Measurements from ENCODE around the gene FAM20C. TPM values are rescaled to one million over a fixed set of nuclear protein-coding genes. Genes with fewer than 3 reads are reported as not detected.

Gene FAM20C
- total and polyA plus RNA-seq, 9 donors = 24.0 to 43.0 (median 37.2) TPM

- Histone ChIP-seq H3K27me3 (ENCODE audit: control insufficient read depth, insufficient read depth, low read length) (peaks cover 2% of the 10 kb centered on the region), H3K27ac (ENCODE audit: low read length) (no peak overlapping the region), H3K4me1 (ENCODE audit: control insufficient read depth, insufficient read depth, low read length) (peaks cover 66% of the 10 kb centered on the region), H3K4me3 (ENCODE audit: low read length) (peak overlapping the region; percentile 63), H3K36me3 (ENCODE audit: control insufficient read depth, insufficient read depth, low read length) (peaks cover 29% of the 10 kb centered on the region), H3K9me3 (replicated peaks; ENCODE audit: control insufficient read depth, low read depth, low read length) (no peaks in the 10 kb centered on the region)
- no peak for DNase-seq
- WGBS (ENCODE audit: insufficient coverage) = under 1% methylated on average over 104 of the region's 119 CpGs
Measured at GRCh38 chr7:192701-193480, 520 bp downstream of the FAM20C start.

GRCh38 chr7:193481-194251, 1.3 kb downstream of the FAM20C start:
- Histone ChIP-seq H3K36me3 (ENCODE audit: control insufficient read depth, insufficient read depth, low read length) (peaks cover 37% of the 10 kb centered on the region), H3K4me3 (ENCODE audit: low read length) (peak overlapping the region; percentile 63), H3K9me3 (replicated peaks; ENCODE audit: control insufficient read depth, low read depth, low read length) (no peaks in the 10 kb centered on the region), H3K27me3 (ENCODE audit: control insufficient read depth, insufficient read depth, low read length) (peaks cover 2% of the 10 kb centered on the region), H3K4me1 (ENCODE audit: control insufficient read depth, insufficient read depth, low read length) (peaks cover 69% of the 10 kb centered on the region), H3K27ac (ENCODE audit: low read length) (peak overlapping the region; percentile 15)
- peak; percentile 32 for DNase-seq
- 1% methylated on average over 56 of the region's 57 CpGs for WGBS (ENCODE audit: insufficient coverage)

DNA sequence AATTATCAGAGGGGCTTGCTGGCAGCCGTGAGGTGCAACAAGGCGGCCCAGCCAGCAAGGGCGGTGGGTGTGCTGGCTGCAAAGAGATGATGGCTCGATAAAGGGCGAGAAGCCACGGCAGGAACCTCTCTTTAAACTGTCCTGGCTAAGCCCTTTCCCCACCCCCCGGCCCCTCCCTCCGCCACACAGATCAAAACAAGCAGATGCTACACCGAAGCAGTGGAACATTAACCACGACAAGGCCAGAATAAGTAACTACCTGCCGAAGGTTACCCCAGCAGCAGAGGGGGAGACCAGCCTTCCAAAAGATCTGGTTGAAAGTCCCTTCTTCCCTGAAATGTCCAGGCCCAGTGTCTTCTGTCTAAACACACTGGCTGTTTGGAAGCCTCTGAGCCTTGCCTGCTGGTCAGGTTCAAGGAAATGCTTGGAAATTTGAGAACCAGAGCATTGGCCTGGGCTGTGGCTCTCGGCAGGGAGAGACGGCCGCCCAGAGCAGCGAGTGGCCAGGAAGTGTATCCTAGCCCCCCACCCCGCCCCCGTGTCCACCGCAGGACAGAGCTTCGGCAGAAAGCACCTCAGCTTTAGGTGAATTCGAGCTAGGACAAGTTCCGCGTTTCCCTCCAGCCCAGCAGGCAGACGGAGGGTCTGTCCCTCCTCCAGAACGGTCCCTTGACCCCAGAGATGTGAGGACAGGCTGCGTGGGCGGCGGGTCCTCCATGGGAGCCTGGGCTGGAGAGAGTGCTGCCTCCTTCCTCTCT, 2.1 kb downstream of the FAM20C start:
- DNase-seq = peak; percentile 64
- Histone ChIP-seq H3K36me3 (ENCODE audit: control insufficient read depth, insufficient read depth, low read length) (peaks cover 44% of the 10 kb centered on the region), H3K27ac (ENCODE audit: low read length) (peak overlapping the region; percentile 15), H3K27me3 (ENCODE audit: control insufficient read depth, insufficient read depth, low read length) (peaks cover 2% of the 10 kb centered on the region), H3K4me1 (ENCODE audit: control insufficient read depth, insufficient read depth, low read length) (peaks cover 72% of the 10 kb centered on the region), H3K4me3 (ENCODE audit: low read length) (peak overlapping the region; percentile 63), H3K9me3 (replicated peaks; ENCODE audit: control insufficient read depth, low read depth, low read length) (no peaks in the 10 kb centered on the region)
- 9% methylated on average over 17 of the region's 27 CpGs for WGBS (ENCODE audit: insufficient coverage)

DNA sequence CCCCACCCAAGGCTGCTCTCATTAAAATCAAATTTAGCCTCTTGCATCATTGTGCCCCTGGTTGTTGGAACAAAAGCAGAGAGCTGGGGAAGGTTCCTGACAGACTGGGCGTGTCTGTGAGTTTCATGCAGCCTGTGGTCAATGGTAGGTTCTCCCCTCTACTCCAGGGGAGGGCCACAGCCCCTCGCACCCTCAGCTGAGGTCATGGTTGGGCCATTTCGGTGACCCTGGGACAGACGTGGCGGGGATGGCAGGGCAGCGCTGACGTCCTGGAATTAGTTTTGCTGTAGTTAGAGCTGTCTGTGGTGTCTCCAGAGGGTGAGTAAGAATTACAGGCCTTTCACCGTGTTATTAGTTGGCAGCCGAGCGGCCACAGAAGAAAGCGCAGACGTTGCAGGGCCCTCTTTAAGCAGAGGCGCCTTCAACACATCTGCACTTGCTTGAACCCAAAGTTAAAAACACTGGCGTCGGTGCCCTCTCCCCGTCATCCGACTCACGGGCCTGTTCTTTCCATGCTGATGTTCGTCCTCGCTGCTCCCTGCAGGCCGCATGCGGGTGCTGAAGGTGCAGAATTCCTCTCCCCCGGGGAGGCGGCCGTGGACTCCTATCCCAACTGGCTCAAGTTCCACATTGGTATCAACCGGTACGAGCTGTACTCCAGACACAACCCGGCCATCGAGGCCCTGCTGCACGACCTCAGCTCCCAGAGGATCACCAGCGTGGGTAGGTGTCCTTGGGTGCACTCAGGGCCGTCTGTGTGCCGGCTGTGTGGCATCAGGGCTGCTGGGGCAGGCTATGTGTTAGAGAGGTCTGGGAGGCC, 2.8 kb downstream of the FAM20C start:
- no peak for DNase-seq
- peak overlapping the region; percentile 63 for H3K4me3 ChIP-seq (ENCODE audit: low read length)
- H3K36me3 ChIP-seq (ENCODE audit: control insufficient read depth, insufficient read depth, low read length) = peaks cover 52% of the 10 kb centered on the region
- H3K27ac ChIP-seq (ENCODE audit: low read length) = no peak overlapping the region
- H3K4me1 ChIP-seq (ENCODE audit: control insufficient read depth, insufficient read depth, low read length) = peaks cover 79% of the 10 kb centered on the region
- 67% methylated on average over 26 of the region's 33 CpGs for WGBS (ENCODE audit: insufficient coverage)
- peaks cover 2% of the 10 kb centered on the region for H3K27me3 ChIP-seq (ENCODE audit: control insufficient read depth, insufficient read depth, low read length)
- H3K9me3 ChIP-seq (replicated peaks; ENCODE audit: control insufficient read depth, low read depth, low read length) = no peaks in the 10 kb centered on the region

GRCh38 chr7:195830-196128, 3.4 kb downstream of the FAM20C start:
- no peak for DNase-seq
- Histone ChIP-seq H3K27ac (ENCODE audit: low read length) (no peak overlapping the region), H3K27me3 (ENCODE audit: control insufficient read depth, insufficient read depth, low read length) (peaks cover 2% of the 10 kb centered on the region), H3K9me3 (replicated peaks; ENCODE audit: control insufficient read depth, low read depth, low read length) (no peaks in the 10 kb centered on the region), H3K4me3 (ENCODE audit: low read length) (no peak overlapping the region), H3K36me3 (ENCODE audit: control insufficient read depth, insufficient read depth, low read length) (peaks cover 57% of the 10 kb centered on the region), H3K4me1 (ENCODE audit: control insufficient read depth, insufficient read depth, low read length) (peaks cover 81% of the 10 kb centered on the region)
- WGBS (ENCODE audit: insufficient coverage) = 88% methylated on average over 12 of the region's 19 CpGs

DNA sequence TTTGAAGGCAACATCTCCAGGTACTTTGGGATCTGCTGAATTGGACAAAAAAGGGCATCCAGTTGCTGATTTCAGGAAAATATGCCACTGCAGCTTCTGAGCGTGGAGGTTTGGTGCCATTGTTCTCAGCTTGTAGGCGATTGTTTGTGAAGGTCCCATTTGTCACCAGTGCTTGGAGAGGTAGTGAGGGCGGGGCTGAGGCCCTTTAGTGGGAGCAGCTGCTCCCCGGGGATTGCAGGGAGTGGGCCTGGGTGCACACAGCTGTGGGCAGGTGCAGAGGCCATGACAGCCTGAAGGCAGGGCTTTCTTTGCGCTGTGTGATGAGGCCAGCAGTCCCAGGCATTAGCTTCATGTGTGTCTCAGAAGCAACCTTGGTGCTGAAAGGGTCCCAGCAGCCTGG, 3.9 kb downstream of the FAM20C start:
- H3K36me3 ChIP-seq (ENCODE audit: control insufficient read depth, insufficient read depth, low read length) = peaks cover 61% of the 10 kb centered on the region
- peaks cover 79% of the 10 kb centered on the region for H3K4me1 ChIP-seq (ENCODE audit: control insufficient read depth, insufficient read depth, low read length)
- H3K4me3 ChIP-seq (ENCODE audit: low read length) = no peak overlapping the region
- H3K27ac ChIP-seq (ENCODE audit: low read length) = no peak overlapping the region
- no peak for DNase-seq
- H3K27me3 ChIP-seq (ENCODE audit: control insufficient read depth, insufficient read depth, low read length) = no peaks in the 10 kb centered on the region
- WGBS (ENCODE audit: insufficient coverage) = 85% methylated on average over 5 of the region's 5 CpGs
- H3K9me3 ChIP-seq (replicated peaks; ENCODE audit: control insufficient read depth, low read depth, low read length) = no peaks in the 10 kb centered on the region

DNA sequence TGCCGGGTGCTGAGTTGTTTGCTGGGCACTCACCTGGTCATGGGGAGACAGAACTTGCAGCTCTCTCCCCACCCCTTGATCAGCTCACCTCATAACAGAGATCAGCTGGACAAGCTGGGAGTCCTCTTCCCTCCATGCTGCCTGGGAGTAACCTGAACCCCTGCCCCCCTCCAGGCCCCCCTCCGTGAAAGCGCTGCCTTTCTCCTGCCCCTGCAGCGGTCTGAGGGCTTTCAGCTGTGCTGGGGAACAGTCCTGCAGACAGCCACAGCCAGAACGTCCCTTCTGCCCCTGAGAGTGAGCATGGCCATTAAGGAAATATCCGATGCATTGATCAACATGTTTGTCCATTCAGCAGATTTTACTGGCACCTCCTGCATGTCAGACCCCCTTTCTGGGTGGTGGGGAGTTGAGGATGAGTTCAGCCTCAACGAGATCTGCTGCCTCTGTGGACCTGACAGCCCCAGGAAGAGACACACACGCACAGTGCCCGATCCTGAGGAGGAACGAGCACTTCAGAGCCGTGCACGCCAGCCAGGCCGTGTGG, 4.5 kb downstream of the FAM20C start:
- DNase-seq = no peak
- H3K4me3 ChIP-seq (ENCODE audit: low read length) = no peak overlapping the region
- H3K4me1 ChIP-seq (ENCODE audit: control insufficient read depth, insufficient read depth, low read length) = peaks cover 75% of the 10 kb centered on the region
- no peaks in the 10 kb centered on the region for H3K27me3 ChIP-seq (ENCODE audit: control insufficient read depth, insufficient read depth, low read length)
- no peak overlapping the region for H3K27ac ChIP-seq (ENCODE audit: low read length)
- H3K36me3 ChIP-seq (ENCODE audit: control insufficient read depth, insufficient read depth, low read length) = peaks cover 67% of the 10 kb centered on the region
- WGBS (ENCODE audit: insufficient coverage) = 54% methylated on average over 11 of the region's 13 CpGs
- H3K9me3 ChIP-seq (replicated peaks; ENCODE audit: control insufficient read depth, low read depth, low read length) = no peaks in the 10 kb centered on the region

DNA sequence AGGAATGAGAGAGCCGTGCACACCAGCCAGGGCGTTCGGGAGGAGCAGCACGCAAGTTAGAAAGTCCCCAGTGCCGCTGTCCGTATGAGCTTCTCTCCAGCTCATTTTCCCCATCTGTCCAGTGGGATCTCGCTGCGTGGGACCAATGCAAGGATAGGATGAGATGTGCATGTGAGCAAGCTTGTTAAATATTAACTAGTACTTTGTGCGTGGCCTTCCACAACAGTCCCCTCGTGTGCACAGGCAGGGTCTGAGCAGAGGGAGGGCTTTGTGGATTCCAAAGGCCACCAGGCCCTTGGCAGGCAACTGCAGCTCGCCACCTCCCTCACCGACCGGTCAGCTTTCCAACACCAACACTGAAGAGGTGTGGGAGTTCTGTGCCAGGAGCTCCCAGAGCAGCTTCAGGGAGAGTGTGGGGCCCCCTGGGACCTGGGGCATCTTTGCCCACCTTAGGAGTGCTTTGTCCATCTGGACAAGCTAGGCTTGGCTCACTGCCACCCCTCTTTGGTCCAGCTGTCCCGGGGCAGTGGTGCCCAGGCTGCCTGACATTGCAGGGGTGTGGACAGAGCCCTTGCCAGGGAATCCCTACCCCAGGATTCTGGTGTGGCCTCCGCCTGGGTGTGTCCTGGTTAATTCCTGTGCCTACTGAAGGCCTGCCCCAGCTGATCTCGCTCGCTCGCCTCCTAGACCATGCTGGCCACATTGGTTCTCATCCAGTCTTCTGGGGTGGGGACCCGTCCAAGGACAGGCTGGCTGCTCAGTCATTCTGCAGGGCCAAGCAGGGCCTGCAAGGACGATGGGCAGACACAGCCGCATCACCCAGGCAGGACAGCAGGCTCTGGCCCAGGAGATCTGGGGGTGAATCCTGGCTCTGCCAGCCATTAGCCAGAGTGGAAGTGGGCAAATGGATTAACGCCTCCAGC, 5.3 kb downstream of the FAM20C start:
- no peak for DNase-seq
- no peak overlapping the region for H3K4me3 ChIP-seq (ENCODE audit: low read length)
- peaks cover 69% of the 10 kb centered on the region for H3K36me3 ChIP-seq (ENCODE audit: control insufficient read depth, insufficient read depth, low read length)
- WGBS (ENCODE audit: insufficient coverage) = 86% methylated on average over 18 of the region's 22 CpGs
- no peaks in the 10 kb centered on the region for H3K27me3 ChIP-seq (ENCODE audit: control insufficient read depth, insufficient read depth, low read length)
- H3K9me3 ChIP-seq (replicated peaks; ENCODE audit: control insufficient read depth, low read depth, low read length) = no peaks in the 10 kb centered on the region
- H3K4me1 ChIP-seq (ENCODE audit: control insufficient read depth, insufficient read depth, low read length) = peaks cover 75% of the 10 kb centered on the region
- no peak overlapping the region for H3K27ac ChIP-seq (ENCODE audit: low read length)

All from muscle of leg (tissue), 11 donors.